Lower leg skin (tissue), 4 donors: Measurements from ENCODE around the gene MRPS25. TPM values are rescaled to one million over a fixed set of nuclear protein-coding genes. Genes with fewer than 3 reads are reported as not detected.
A peak's percentile ranks its signal among the peaks of the same experiment; 100 is the strongest.

ENCODE experiments used
- DNase-seq, 2 donors: peaks; one replicate each; pipeline ENCODE4 v3.0.0-alpha.2; 2019; ENCODE audit warnings: low spot score in 2 of 2
- H3K4me3 ChIP-seq: fragments of 200-600 bp; sonication (generic); 2 replicates; pipeline ENCODE4 v1.5.1; 2017; ENCODE audit warnings: mild to moderate bottlenecking, low read depth; ENCODE audit not compliant: poor library complexity, severe bottlenecking
- POLR2A ChIP-seq, 2 donors: fragments of 450-650 bp; IDR thresholded peaks; one replicate each; pipeline ENCODE4 v1.6.1; 2016 to 2017; ENCODE audit warnings: antibody characterized with exemption in 2 of 2, mild to moderate bottlenecking in 1 of 2, moderate library complexity in 1 of 2
- WGBS, 2 donors: methylation state at CpG; one replicate each; pipeline ENCODE4 v1.1.5; 2018; 5-methylcytosine and 5-hydroxymethylcytosine counted together
- intact Hi-C: fragments of 100-400 bp; cut with DNase I; formaldehyde crosslinking; loops from one replicate; pipeline ENCODE4 v1.15.0; 2023; ENCODE audit warnings: low total_unique reads
- total RNA-seq, 4 donors: library from RNA; depleted of rRNA; stranded (reverse); fragments of >200 nt; gene quantifications; one replicate each; pipeline ENCODE4 v1.1.0, GENCODE V29; 2016
- TF ChIP-seq, protein P1 (sequence below), 3 donors: fragments of 450-650 bp; IDR thresholded peaks; one replicate each; pipeline ENCODE4 v1.5.1; 2016; ENCODE audit warnings: antibody characterized with exemption in 3 of 3, mild to moderate bottlenecking in 3 of 3, moderate library complexity in 2 of 3

The MRPS25 gene
- total RNA-seq, 4 donors from 2014 or later: 21.7 to 35.7 (median 30.0) TPM

DNA sequence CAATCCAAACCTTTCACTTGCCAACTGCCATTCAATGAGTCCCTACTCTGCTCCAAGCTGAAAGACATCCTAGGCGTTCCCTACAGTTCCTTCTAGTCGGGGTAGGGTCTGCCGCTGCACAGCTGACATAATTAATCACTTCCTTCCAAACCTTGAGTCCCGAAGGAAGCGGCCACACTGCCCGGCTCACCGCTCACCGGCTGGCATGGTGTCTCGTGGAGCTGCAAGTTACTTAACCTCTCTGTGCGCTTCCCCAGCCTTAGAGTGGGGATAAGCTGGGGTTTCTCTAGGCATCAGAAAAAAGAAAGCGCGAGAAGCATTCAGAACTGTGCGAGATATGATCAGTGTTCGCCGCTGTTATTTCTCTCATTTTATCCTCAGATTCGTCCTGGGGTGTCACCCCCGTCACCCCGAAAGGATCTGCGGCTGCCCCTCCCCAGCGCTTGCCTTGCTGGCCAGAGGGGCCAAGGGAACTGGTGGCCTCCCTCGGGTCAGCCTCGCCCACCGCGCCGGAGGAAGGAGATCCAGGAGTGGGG is 748 bp downstream of the MRPS25 start:
- 0 to 1% methylated on average over 25 of the region's 25 CpGs for WGBS, 2 donors
- intact Hi-C loops: no loop called here
- no peak for DNase-seq
- TF ChIP-seq, protein P1, sequence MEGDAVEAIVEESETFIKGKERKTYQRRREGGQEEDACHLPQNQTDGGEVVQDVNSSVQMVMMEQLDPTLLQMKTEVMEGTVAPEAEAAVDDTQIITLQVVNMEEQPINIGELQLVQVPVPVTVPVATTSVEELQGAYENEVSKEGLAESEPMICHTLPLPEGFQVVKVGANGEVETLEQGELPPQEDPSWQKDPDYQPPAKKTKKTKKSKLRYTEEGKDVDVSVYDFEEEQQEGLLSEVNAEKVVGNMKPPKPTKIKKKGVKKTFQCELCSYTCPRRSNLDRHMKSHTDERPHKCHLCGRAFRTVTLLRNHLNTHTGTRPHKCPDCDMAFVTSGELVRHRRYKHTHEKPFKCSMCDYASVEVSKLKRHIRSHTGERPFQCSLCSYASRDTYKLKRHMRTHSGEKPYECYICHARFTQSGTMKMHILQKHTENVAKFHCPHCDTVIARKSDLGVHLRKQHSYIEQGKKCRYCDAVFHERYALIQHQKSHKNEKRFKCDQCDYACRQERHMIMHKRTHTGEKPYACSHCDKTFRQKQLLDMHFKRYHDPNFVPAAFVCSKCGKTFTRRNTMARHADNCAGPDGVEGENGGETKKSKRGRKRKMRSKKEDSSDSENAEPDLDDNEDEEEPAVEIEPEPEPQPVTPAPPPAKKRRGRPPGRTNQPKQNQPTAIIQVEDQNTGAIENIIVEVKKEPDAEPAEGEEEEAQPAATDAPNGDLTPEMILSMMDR (IDR thresholded peaks at IDR 0.05): no peak
- no peak for TF ChIP-seq POLR2A (IDR thresholded peaks at IDR 0.05)
- peak overlapping the region; percentile 89 for H3K4me3 ChIP-seq

DNA sequence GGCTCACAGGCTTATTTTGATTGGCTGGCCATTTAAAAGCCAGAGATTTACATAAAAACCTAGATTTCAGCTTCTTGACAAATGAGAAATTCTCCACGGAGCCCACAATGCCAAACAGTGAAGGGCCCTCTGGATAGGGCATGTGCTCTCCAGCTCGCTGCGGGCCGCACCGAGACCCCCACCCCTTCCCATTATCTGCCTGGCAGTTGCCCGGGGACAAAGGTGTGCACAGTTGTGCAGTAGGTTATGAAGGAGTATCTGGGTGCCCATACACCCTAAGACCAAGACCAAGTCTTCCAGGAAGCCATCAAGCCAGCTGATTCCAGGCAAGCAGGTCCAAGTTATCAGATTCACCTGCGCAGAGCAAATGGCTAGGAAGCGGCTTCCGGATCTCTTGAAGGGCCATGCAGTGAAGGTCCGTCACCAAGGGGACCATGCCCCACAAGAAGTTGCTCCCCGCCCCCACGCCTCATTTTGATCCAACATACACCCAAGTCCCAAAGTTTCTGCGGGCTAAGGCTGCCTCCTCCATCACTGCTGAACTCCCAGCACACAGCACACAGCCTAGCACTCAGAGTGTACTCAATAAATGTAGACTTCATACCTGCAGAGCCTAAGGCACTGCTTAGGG is 1.3 kb downstream of the MRPS25 start:
- H3K4me3 ChIP-seq: no peak overlapping the region
- DNase-seq: no peak
- TF ChIP-seq, protein P1 (IDR thresholded peaks at IDR 0.05): no peak
- no peak for TF ChIP-seq POLR2A (IDR thresholded peaks at IDR 0.05)
- intact Hi-C loops: no loop called here
- 81 to 91% methylated on average over 13 of the region's 13 CpGs for WGBS, 2 donors

DNA sequence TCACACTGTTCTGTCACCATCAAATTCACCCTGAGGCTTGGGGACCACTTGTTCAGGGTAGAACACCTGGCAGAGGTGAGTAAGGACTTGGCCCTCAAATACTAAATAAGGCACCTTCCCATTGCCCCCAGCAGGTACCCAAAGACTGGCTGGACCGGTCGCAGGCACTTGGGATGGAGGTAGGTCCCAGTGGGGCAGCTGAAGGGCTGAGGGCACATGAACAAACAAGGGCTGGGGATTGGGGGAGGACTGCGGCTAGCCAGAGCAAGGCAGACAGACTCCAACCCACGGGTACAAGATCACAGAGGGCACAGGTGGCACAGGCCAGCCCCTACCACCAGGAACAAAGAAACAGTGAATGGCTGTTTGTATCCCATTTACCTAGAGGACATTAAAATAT is 1.9 kb downstream of the MRPS25 start:
- intact Hi-C loops: no loop called here
- 82 to 87% methylated on average over 4 of the region's 4 CpGs for WGBS, 2 donors
- no peak for TF ChIP-seq POLR2A (IDR thresholded peaks at IDR 0.05)
- TF ChIP-seq, protein P1 (IDR thresholded peaks at IDR 0.05): no peak
- H3K4me3 ChIP-seq: no peak overlapping the region
- DNase-seq: no peak

DNA sequence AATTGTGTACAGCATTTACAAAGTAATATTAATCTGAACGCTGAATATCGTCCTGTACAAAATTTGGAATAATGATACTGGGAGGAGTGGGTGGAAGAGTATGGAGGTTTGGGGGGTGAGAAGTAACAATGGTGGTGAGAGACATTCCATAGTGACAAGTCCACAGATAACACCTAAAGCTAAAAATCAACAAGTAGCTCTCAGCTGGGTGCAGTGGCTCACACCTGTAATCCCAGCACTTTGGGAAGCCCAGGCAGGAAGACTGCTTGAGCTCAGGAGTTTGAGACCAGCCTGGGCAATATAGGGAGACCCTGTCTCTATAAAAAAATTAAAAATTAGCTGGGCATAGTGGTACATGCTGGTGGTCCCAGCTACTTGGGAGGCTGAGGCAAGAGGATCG is 5.1 kb downstream of the MRPS25 start:
- 93% methylated on average over 3 of the region's 3 CpGs for WGBS, 2 donors
- intact Hi-C loops: no loop called here
- no peak overlapping the region for H3K4me3 ChIP-seq
- DNase-seq: no peak
- TF ChIP-seq, protein P1 (IDR thresholded peaks at IDR 0.05): no peak
- TF ChIP-seq POLR2A (IDR thresholded peaks at IDR 0.05): no peak

DNA sequence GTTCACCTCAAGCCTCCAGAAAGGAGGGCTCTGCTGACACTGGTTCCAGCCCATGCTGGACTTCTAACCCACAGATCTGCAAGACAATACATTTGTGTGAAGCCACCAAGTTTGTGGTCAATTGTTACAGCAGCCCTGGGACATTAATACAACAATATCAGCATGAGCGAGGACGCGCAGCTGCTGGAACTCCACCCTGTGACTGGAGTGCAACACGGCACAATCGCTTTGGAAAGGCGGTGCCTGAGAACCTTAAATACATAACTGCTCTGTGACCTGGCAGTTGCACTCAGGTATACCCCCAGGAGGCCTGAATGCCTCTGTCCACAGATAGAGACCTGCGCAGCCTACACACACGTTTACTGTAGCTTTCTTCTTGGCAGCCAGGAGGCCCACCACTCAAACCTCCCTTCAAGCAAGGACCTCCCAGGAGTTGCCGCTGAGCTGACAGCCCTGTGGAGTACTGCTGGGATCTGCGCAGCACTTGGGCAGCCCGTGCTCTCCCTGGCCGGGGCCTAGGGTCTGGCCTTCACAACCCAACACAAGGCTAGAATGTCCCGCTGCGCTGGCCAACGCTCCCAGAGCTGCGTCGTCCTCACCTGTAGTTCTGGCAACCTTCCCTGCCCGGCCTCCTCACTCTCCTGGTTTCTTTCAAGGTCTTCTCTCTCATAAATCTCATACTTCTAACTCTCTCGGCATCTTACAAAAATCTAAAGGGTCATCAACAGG is 8.3 kb downstream of the MRPS25 start:
- no peak for TF ChIP-seq POLR2A (IDR thresholded peaks at IDR 0.05)
- TF ChIP-seq, protein P1 (IDR thresholded peaks at IDR 0.05): no peak
- 96 to 98% methylated on average over 19 of the region's 19 CpGs for WGBS, 2 donors
- no peak overlapping the region for H3K4me3 ChIP-seq
- intact Hi-C loops: no loop called here
- DNase-seq: no peak
